ENCODE measurements around the gene SLC2A4RG. TPM values are rescaled to one million over a fixed set of nuclear protein-coding genes. Genes with fewer than 3 reads are reported as not detected.
A peak's percentile ranks its signal among the peaks of the same experiment; 100 is the strongest.

Gene SLC2A4RG
- total and polyA plus RNA-seq, 2 of the 13 experiments (the other 11 are each of a cell fraction or from before 2014, with no cell fraction given) = 91.4 to 95.9 TPM

- no peak for TF ChIP-seq KIAA2018 (CRISPR knock-in tag; IDR thresholded peaks at IDR 0.05; ENCODE audit: borderline replicate concordance)
- 0 out of 2 replicates have a peak, but pooled peaks have one; percentile 41 for TF ChIP-seq ZBTB8A (CRISPR knock-in tag; IDR thresholded peaks at IDR 0.05; ENCODE audit: borderline replicate concordance, low read depth)
- peak; percentile 14; the same call in 1 of the 2 replicates for TF ChIP-seq YEATS4 (CRISPR knock-in tag; IDR thresholded peaks at IDR 0.05; ENCODE audit: borderline replicate concordance)
- TF ChIP-seq, protein P1, sequence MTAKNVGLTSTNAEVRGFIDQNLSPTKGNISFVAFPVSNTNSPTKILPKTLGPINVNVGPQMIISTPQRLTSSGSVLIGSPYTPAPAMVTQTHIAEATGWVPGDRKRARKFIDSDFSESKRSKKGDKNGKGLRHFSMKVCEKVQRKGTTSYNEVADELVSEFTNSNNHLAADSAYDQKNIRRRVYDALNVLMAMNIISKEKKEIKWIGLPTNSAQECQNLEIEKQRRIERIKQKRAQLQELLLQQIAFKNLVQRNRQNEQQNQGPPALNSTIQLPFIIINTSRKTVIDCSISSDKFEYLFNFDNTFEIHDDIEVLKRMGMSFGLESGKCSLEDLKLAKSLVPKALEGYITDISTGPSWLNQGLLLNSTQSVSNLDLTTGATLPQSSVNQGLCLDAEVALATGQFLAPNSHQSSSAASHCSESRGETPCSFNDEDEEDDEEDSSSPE (CRISPR knock-in tag; IDR thresholded peaks at IDR 0.05) = no peak
- TF ChIP-seq, protein P2, sequence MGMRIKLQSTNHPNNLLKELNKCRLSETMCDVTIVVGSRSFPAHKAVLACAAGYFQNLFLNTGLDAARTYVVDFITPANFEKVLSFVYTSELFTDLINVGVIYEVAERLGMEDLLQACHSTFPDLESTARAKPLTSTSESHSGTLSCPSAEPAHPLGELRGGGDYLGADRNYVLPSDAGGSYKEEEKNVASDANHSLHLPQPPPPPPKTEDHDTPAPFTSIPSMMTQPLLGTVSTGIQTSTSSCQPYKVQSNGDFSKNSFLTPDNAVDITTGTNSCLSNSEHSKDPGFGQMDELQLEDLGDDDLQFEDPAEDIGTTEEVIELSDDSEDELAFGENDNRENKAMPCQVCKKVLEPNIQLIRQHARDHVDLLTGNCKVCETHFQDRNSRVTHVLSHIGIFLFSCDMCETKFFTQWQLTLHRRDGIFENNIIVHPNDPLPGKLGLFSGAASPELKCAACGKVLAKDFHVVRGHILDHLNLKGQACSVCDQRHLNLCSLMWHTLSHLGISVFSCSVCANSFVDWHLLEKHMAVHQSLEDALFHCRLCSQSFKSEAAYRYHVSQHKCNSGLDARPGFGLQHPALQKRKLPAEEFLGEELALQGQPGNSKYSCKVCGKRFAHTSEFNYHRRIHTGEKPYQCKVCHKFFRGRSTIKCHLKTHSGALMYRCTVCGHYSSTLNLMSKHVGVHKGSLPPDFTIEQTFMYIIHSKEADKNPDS (CRISPR knock-in tag; IDR thresholded peaks at IDR 0.05) = no peak
- no peak for TF ChIP-seq WIZ (CRISPR knock-in tag; IDR thresholded peaks at IDR 0.05)
- no peak for TF ChIP-seq HDAC6 (IDR thresholded peaks at IDR 0.05; ENCODE audit: low read depth, low read length)
- TF ChIP-seq AGO2 (optimal IDR thresholded peaks at IDR 0.05; ENCODE audit: low read depth, low read length) = peak; percentile 77
- TF ChIP-seq ATF1 (CRISPR knock-in tag; IDR thresholded peaks at IDR 0.05) = no peak
- TF ChIP-seq CEBPB (IDR thresholded peaks at IDR 0.05; ENCODE audit: borderline replicate concordance, low read depth, low read length) = no peak
- no peak for TF ChIP-seq ZNF672 (CRISPR knock-in tag; IDR thresholded peaks at IDR 0.05)
- TF ChIP-seq SP140L (CRISPR knock-in tag; IDR thresholded peaks at IDR 0.05; ENCODE audit: borderline replicate concordance) = no peak
- no peak for TF ChIP-seq ZNF839 (CRISPR knock-in tag; IDR thresholded peaks at IDR 0.05; ENCODE audit: borderline replicate concordance)
- TF ChIP-seq KDM6A (CRISPR knock-in tag; IDR thresholded peaks at IDR 0.05; ENCODE audit: low read depth) = no peak
- TF ChIP-seq ZNF138 (CRISPR knock-in tag; IDR thresholded peaks at IDR 0.05; ENCODE audit: low read depth) = no peak
- no peak for TF ChIP-seq ZNF225 (CRISPR knock-in tag; IDR thresholded peaks at IDR 0.05)
- TF ChIP-seq MEIS2 (CRISPR knock-in tag; IDR thresholded peaks at IDR 0.05) = no peak
- TF ChIP-seq ZNF678 (CRISPR knock-in tag; IDR thresholded peaks at IDR 0.05) = 0 out of 2 replicates have a peak, but pooled peaks have one; percentile 19
- TF ChIP-seq HNRNPLL (IDR thresholded peaks at IDR 0.05; ENCODE audit: low read depth, low read length, poor library complexity, severe bottlenecking) = no peak
- 0 out of 2 replicates have a peak, but pooled peaks have one; percentile 1 for TF ChIP-seq YEATS2 (CRISPR knock-in tag; IDR thresholded peaks at IDR 0.05; ENCODE audit: borderline replicate concordance)
These were observed 42.2 kb upstream of the SLC2A4RG start (continued) for GRCh38 chr20:63697357-63697867.

All from HepG2 (cell line).